ENCODE data around the gene HMG20B. TPM values are rescaled to one million over a fixed set of nuclear protein-coding genes. Genes with fewer than 3 reads are reported as not detected.
"Not testable (repeated sequence)": the region's sequence is repeated elsewhere in the genome, so short reads cannot be mapped to it uniquely, and the experiment has no call there.

Gene HMG20B
- total and polyA plus RNA-seq, 8 donors = 39.8 to 638 (median 96.8) TPM

- intact Hi-C loops (cut with DNase I; ENCODE audit: low total_unique reads) = no loop called here
- DNase-seq = no peak
- TF ChIP-seq POLR2A (IDR thresholded peaks at IDR 0.05) = no peak
- TF ChIP-seq POLR2AphosphoS5 (IDR thresholded peaks at IDR 0.05) = no peak
- Histone ChIP-seq H3K27ac (no peak overlapping the region), H3K36me3 (no peaks in the 10 kb centered on the region), H3K27me3 (no peaks in the 10 kb centered on the region), H3K4me3 (no peak overlapping the region), H3K9me3 (no peaks in the 10 kb centered on the region), H3K4me1 (no peaks in the 10 kb centered on the region)
- 73 to 88% (median 84%) methylated on average over 12 to 17 of the region's 17 CpGs for WGBS, 5 donors
Observed at GRCh38 chr19:3563709-3564524, 8.8 kb upstream of the HMG20B start.

DNA sequence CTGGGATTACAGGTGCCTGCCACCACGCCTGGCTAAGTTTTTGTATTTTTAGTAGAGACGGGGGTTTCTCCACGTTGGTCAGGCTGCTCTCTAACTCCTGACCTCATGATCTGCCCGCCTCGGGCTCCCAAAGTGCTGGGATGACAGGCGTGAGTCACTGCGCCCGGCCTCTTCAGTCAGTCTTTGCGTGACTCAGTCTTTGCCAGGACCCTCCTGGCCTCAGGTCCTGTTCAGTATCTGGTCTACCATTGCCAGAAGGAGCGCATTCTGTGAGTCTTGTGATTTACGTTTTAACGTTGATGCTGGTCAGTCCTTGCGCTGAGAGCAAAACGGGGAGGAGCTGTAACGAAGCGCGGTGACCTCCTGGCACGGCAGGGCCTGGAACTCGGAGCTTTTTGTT, 7.6 kb upstream of the HMG20B start:
- no peak overlapping the region for H3K4me3 ChIP-seq
- intact Hi-C loops (cut with DNase I; ENCODE audit: low total_unique reads) = no loop called here
- no peak for DNase-seq
- H3K36me3 ChIP-seq = no peaks in the 10 kb centered on the region
- no peaks in the 10 kb centered on the region for H3K9me3 ChIP-seq
- no peak overlapping the region for H3K27ac ChIP-seq
- TF ChIP-seq POLR2AphosphoS5 (IDR thresholded peaks at IDR 0.05) = no peak
- TF ChIP-seq EP300 (IDR thresholded peaks at IDR 0.05) = no peak
- no peak for TF ChIP-seq CTCF (IDR thresholded peaks at IDR 0.05)
- TF ChIP-seq POLR2A (IDR thresholded peaks at IDR 0.05) = no peak
- no peaks in the 10 kb centered on the region for H3K4me1 ChIP-seq
- no peaks in the 10 kb centered on the region for H3K27me3 ChIP-seq
- 89 to 90% (median 89%) methylated on average over 14 to 19 of the region's 19 CpGs for WGBS, 5 donors

GRCh38 chr19:3570042-3570441, 2.7 kb upstream of the HMG20B start:
- H3K4me3 ChIP-seq; intact Hi-C loops (cut with DNase I; ENCODE audit: low total_unique reads); H3K36me3 ChIP-seq; H3K9me3 ChIP-seq; DNase-seq; H3K27ac ChIP-seq; H3K27me3 ChIP-seq: not testable (repeated sequence)
- WGBS, 5 donors = 71 to 80% (median 75%) methylated on average over 11 of the region's 11 CpGs
- H3K4me1 ChIP-seq = peaks cover 15 to 31% (median 23%) of the 10 kb centered on the region in 4 donors

DNA sequence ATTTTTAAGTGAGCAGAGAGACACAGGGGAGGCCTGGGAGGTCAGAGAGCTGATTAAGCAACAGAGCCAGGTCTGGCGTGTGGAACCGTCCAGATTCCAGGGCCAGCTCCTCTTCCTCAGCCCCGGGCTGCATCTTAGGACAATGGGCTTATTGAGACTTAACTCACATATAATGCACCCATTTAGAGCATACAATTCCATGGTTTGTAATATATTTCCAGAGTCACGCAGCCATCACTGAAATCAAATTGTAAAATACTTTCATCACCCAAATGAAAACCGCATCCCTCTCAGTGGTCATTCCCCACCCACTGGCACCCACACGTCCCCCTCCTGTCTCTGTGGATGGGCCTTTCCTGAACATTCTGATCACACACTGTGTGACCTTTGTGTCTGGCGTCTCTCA, 2.1 kb upstream of the HMG20B start:
- WGBS, 5 donors = 79 to 87% (median 84%) methylated on average over 7 of the region's 7 CpGs
- no peak for TF ChIP-seq EP300 (IDR thresholded peaks at IDR 0.05)
- no peak for TF ChIP-seq CTCF (IDR thresholded peaks at IDR 0.05)
- no peak for TF ChIP-seq POLR2AphosphoS5 (IDR thresholded peaks at IDR 0.05)
- no peak for TF ChIP-seq POLR2A (IDR thresholded peaks at IDR 0.05)
- no peak overlapping the region for H3K27ac ChIP-seq

DNA sequence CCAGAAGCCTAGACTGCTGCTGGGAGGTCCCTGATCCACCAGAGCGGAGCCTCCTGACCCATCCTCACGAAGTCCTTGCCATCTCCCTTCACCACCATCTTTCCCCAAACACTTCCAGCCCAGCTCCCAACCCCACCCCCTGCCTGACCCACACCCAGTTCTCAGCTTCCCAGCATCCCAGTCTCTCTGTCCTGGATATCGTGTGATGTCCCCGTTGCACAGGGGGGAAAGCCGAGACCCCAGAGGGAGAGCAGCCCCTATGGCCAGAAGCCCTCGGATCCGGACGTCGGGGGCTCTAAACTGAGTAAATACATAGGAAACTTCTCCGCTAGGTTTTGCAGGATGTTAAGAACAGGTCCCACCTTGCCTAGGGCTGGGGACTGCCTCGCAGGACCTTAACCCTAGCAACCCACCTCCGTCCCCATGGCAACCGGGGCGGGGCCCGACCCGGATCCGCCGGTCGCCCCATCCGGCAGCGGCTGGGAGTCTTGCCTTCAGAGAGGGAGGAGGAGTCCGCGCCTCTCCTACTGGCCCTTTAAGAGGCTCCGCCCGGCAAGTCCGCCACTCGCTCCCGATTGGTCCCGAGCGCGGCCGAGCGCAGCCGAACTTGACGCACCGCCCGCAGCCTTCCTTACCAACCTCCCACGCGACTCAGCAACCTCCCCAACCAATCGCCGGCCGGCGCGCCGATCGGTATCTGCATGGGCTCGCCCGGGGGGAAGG, 451 bp upstream of the HMG20B start:
- Histone ChIP-seq H3K27me3 (no peaks in the 10 kb centered on the region), H3K4me1 (peaks cover 23 to 51% (median 39%) of the 10 kb centered on the region in 4 donors), H3K27ac (peak overlapping the region; percentile 47 to 93 (median 87)), H3K36me3 (peaks cover 0 to 24% (median 11%) of the 10 kb centered on the region in 4 donors), H3K9me3 (no peaks in the 10 kb centered on the region), H3K4me3 (peak overlapping the region; percentile 89 to 97 (median 91))
- 2 to 14% (median 3%) methylated on average over 7 to 48 of the region's 48 CpGs for WGBS, 5 donors
- intact Hi-C loops (cut with DNase I; ENCODE audit: low total_unique reads) = no loop called here
- DNase-seq = peak; percentile 100
- TF ChIP-seq POLR2AphosphoS5 (IDR thresholded peaks at IDR 0.05) = peak in 1 of 3 donors; percentile 69
- TF ChIP-seq POLR2A (IDR thresholded peaks at IDR 0.05) = no peak
- TF ChIP-seq EP300 (IDR thresholded peaks at IDR 0.05) = no peak
- no peak for TF ChIP-seq CTCF (IDR thresholded peaks at IDR 0.05)

More for the DNA sequence above, 2.1 kb upstream of the HMG20B start:
- Histone ChIP-seq H3K36me3 (peaks cover 0 to 13% (median 11%) of the 10 kb centered on the region in 4 donors), H3K27me3 (no peaks in the 10 kb centered on the region), H3K4me1 (peaks cover 15 to 36% (median 25%) of the 10 kb centered on the region in 4 donors), H3K4me3 (no peak overlapping the region), H3K9me3 (no peaks in the 10 kb centered on the region)
- intact Hi-C loops (cut with DNase I; ENCODE audit: low total_unique reads) = no loop called here
- DNase-seq = no peak

All from stomach (tissue), 9 donors.